Ovary (tissue), 9 donors: Measurements from ENCODE around the gene ZNF543. TPM values are rescaled to one million over a fixed set of nuclear protein-coding genes. Genes with fewer than 3 reads are reported as not detected.

Experiments
- DNase-seq, 5 donors: peaks; one replicate each; pipeline ENCODE4 v3.0.0-alpha.2; 2019 to 2020
- H3K27ac ChIP-seq, 2 donors: fragments of 200-600 bp; one replicate each; pipeline versions ENCODE4 v1.5.1 to v1.8.0; 2019 to 2022
- H3K27me3 ChIP-seq: fragments of 200-600 bp; one replicate; pipeline ENCODE4 v1.8.0; 2022
- H3K36me3 ChIP-seq: fragments of 200-600 bp; sonication (generic); one replicate; pipeline ENCODE4 v1.5.1; 2019
- H3K4me1 ChIP-seq: one replicate; pipeline ENCODE4 v1.8.1; 2013; ENCODE audit warnings: mild to moderate bottlenecking, moderate library complexity; ENCODE audit not compliant: insufficient read depth
- H3K4me3 ChIP-seq: fragments of 200-600 bp; sonication (generic); one replicate; pipeline ENCODE4 v1.5.1; 2017
- H3K9me3 ChIP-seq, 2 donors: fragments of 200-600 bp in 1 of 2; sonication (generic) in 1 of 2; one replicate each; pipeline versions ENCODE4 v1.5.1 to v1.8.1; 2013 to 2019; ENCODE audit warnings: mild to moderate bottlenecking in 1 of 2, moderate library complexity in 1 of 2
- EP300 ChIP-seq: sonication (generic); formaldehyde crosslinking; IDR thresholded peaks from one replicate; pipeline ENCODE4 v1.6.1; 2017; ENCODE audit warnings: antibody characterized with exemption
- POLR2A ChIP-seq: fragments of 450-650 bp; IDR thresholded peaks from one replicate; pipeline ENCODE4 v1.6.1; 2017; ENCODE audit warnings: antibody characterized with exemption, mild to moderate bottlenecking, moderate library complexity
- WGBS, 3 donors: extraction: QIAGEN DNeasy Blood & Tissue Kit in 1 of 3; methylation state at CpG; one replicate each; pipeline versions ENCODE4 v1.1.5 to v1.1.7; 2013 to 2017; 5-methylcytosine and 5-hydroxymethylcytosine counted together
- intact Hi-C, 4 donors: fragments of 100-400 bp; cut with DNase I; formaldehyde crosslinking; loops; one replicate each; pipeline versions ENCODE4 v1.11.0 to v1.15.1; 2022 to 2023
- polyA plus RNA-seq, 2 donors: library from polyadenylated mRNA; stranded (reverse); fragments of 200-250 nt in 1 of 2; fragments of 350-450 nt in 1 of 2; fragmentation: Illumina TruSeq in 1 of 2; extraction: RNeasy Lipid Tissue Mini Kit (QIAGEN cat#74804) in 1 of 2; gene quantifications; one replicate each; pipeline ENCODE4 v1.2.3, GENCODE V29; 2013 to 2014
- total RNA-seq, 7 donors: library from RNA; depleted of rRNA in 2 of 7; stranded (reverse); fragments of >200 nt in 2 of 7; fragmentation: NEBNext Ultra II Directional in 3 of 7; extraction: Animal tissue kit (Norgen Biotek cat#: 25700) in 3 of 7; gene quantifications; one replicate each; pipeline versions ENCODE4 v1.1.0 to v1.2.4, GENCODE V29; 2016 to 2023
- TF ChIP-seq, protein P1 (sequence below), 3 donors: fragments of 450-650 bp in 2 of 3; fragments of 200-600 bp in 1 of 3; IDR thresholded peaks; one replicate each; pipeline versions ENCODE4 v1.5.1 to v1.8.0; 2016 to 2022; ENCODE audit warnings: antibody characterized with exemption in 3 of 3, mild to moderate bottlenecking in 1 of 3
- donor health status: DM: no; HTN: no; CAD: no; lungs with moderate emphysema.
- donor health status: DM: no; HTN: no; CAD: no.
- donor health status: Bipolar disorder and iron deficiency.
- donor health status: DM: yes; HTN: yes; CAD: no.
- donor health status: DM: no; HTN: no; CAD: no.
- donor health status: DM: yes; HTN: yes; CAD: no.

Gene ZNF543
- total and polyA plus RNA-seq, 9 donors, result 4.0 to 12.9 (median 9.3) TPM

DNA sequence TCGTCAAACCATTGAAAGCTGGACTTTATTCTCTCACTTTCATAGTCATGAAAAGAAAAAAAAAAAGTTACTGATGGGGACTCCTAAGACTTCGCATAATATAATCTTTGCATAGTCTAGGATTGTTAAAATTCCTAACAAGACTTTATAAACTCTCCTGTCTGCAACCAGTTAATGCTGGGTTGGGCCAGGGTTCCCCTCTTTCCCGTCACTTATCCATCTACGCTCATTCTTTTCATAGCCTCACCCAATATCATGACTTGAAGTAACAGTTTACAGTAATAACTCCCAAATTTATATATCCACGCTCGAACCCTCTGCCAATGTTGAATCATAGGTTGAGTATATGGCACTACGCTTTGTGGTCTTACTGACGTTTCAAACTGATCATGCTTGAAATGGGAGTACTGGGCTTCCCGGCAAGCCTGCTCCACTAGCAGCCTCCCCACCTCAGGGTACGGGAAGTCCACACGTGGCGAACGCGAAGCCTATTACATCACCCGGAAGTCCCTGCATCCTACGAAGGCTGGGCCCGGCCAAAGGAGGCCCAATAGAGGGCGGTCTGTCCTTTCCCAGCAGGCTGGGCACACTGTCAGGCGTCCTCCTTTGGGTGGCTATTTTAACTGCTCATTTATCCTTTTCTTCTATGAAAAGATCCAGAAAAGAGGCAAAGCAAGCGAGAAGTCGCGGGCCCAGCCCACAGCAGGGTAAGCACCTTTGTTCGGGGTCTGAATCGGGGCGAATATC, 40.7 kb upstream of the ZNF543 start:
- intact Hi-C loops, result loop anchor here in 2 of 4 donors (5.0 kb wide), 2 partner anchors 37 to 83 kb away; partner anchors contain the start of genes TRAPPC2B (in 1 of the 2), ZNF547 (in 1 of the 2) and ZNF805 (in 1 of the 2)
- Histone ChIP-seq H3K27me3 (no peaks in the 10 kb centered on the region), H3K4me1 (peaks cover 4% of the 10 kb centered on the region), H3K4me3 (peak overlapping the region; percentile 99), H3K27ac (peak overlapping the region; percentile 91 to 96), H3K9me3 (peaks cover 0 to 6% of the 10 kb centered on the region in 2 donors), H3K36me3 (no peaks in the 10 kb centered on the region)
- TF ChIP-seq, protein P1, sequence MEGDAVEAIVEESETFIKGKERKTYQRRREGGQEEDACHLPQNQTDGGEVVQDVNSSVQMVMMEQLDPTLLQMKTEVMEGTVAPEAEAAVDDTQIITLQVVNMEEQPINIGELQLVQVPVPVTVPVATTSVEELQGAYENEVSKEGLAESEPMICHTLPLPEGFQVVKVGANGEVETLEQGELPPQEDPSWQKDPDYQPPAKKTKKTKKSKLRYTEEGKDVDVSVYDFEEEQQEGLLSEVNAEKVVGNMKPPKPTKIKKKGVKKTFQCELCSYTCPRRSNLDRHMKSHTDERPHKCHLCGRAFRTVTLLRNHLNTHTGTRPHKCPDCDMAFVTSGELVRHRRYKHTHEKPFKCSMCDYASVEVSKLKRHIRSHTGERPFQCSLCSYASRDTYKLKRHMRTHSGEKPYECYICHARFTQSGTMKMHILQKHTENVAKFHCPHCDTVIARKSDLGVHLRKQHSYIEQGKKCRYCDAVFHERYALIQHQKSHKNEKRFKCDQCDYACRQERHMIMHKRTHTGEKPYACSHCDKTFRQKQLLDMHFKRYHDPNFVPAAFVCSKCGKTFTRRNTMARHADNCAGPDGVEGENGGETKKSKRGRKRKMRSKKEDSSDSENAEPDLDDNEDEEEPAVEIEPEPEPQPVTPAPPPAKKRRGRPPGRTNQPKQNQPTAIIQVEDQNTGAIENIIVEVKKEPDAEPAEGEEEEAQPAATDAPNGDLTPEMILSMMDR (IDR thresholded peaks at IDR 0.05), result peak in 1 of 3 donors; percentile 8
- TF ChIP-seq EP300 (peak; percentile 98), POLR2A (peak; percentile 76)
- 3 to 5% (median 5%) methylated on average over 25 of the region's 25 CpGs for WGBS, 3 donors
- DNase-seq, result peak; percentile 88 to 93 (median 90)

DNA sequence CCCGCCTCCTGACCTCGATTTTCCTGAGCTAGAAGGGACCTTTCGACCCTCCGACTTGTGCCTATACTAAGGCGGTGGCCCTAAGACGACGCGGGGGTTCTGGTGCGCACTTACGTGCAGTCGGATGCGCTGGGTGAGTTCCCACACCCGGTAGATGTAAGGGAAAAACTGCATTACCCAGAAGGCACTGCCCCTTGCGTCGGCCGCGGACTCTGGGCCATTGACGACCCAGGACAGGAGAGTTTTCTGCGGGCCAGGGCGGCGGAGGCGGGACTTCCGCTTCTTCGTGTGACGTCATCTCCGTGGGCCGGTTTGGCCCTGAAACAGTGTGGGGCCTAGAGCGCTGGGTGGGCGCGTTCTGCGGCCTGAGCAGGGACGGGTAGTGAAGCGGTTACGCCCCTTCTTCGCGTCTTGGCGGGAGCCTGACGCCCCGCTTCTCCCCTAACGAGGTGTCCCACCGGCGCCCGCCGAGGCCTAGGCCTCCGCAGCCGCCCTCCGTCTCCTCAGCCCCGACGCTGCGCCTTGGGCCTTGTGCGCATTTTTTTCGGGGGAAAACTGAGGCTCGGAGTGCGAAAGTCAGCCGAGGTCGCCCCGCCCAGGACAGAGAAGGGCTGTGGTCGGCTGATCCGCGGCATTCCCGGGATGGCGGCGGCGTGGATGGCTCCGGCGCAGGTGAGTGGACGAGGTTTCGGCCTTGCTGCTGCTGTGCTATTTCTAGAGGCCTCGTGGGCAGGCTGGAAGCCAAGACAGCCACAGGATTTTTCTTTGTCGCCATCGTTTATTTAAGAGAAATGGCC, 39.9 kb upstream of the ZNF543 start, which contains the start of gene ZNF460:
Gene ZNF460 (plus strand): TSS at position 321 of the 797 bp plus-strand sequence. CDS start 322 bp downstream, at position 643.
- H3K4me1 ChIP-seq, result peaks cover 4% of the 10 kb centered on the region
- intact Hi-C loops, result loop anchor here in 2 of 4 donors (5.0 kb wide), 2 partner anchors 38 to 82 kb away; partner anchors contain the start of genes TRAPPC2B (in 1 of the 2), ZNF547 (in 1 of the 2) and ZNF805 (in 1 of the 2)
- 0% methylated on average over 57 to 71 of the region's 71 CpGs for WGBS, 3 donors

DNA sequence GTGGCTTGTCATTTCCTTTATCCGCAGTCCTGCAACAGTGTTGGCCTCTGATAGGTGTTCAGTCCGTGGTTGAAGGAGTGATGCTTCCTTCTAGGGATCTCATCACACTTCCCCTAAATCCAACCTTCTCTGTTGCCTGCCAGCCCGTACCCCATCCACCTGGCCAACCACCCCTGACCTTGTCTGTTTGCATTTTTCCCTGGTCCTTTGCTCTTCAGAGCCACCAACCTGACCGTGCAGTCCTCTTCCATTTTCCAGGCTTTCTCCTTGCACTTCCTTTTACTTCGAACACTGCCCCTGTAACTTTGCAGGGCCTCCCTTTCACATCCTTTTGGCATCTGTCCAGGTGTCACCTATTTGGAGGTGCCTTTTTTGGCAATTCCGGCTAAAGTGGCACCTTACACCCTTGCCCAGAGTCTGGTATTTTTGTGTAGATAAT, 39.3 kb upstream of the ZNF543 start:
- peaks cover 4% of the 10 kb centered on the region for H3K4me1 ChIP-seq
- intact Hi-C loops, result loop anchor here in 2 of 4 donors (5.0 kb wide), 2 partner anchors 39 to 81 kb away; partner anchors contain the start of genes TRAPPC2B (in 1 of the 2), ZNF547 (in 1 of the 2) and ZNF805 (in 1 of the 2)
- 2 to 5% (median 3%) methylated on average over 6 of the region's 6 CpGs for WGBS, 3 donors
- H3K4me3 ChIP-seq, result peak overlapping the region; percentile 99
- TF ChIP-seq POLR2A (no peak), EP300 (no peak)
- TF ChIP-seq, protein P1 (IDR thresholded peaks at IDR 0.05), result no peak
- H3K27ac ChIP-seq, result peak overlapping the region; percentile 91 to 96
- peaks cover 0 to 20% of the 10 kb centered on the region in 2 donors for H3K9me3 ChIP-seq
- no peaks in the 10 kb centered on the region for H3K27me3 ChIP-seq
- H3K36me3 ChIP-seq, result no peaks in the 10 kb centered on the region
- DNase-seq, result peak in 1 of 5 donors; percentile 31

More for the DNA sequence above, 39.9 kb upstream of the ZNF543 start, which contains the start of gene ZNF460:
- Histone ChIP-seq H3K27me3 (no peaks in the 10 kb centered on the region), H3K9me3 (peaks cover 0 to 13% of the 10 kb centered on the region in 2 donors), H3K27ac (peak within 1 kb of the TSS; percentile 91 to 96), H3K36me3 (no peaks in the 10 kb centered on the region), H3K4me3 (peak within 1 kb of the TSS; percentile 99)
- DNase-seq, result peak; percentile 96 to 98 (median 98)
- TF ChIP-seq, protein P1 (IDR thresholded peaks at IDR 0.05), result peak in 1 of 3 donors; percentile 12
- TF ChIP-seq EP300 (no peak), POLR2A (peak; percentile 59)
